Dendritic cell treated with granulocyte-macrophage colony-stimulating factor and Interleukin-4, amounts not matched to agents 40 ng/mL and 50 ng/mL, for 4 days (primary cell): ENCODE results near the gene ZBTB7A.

Experiments
- H3K27ac Mint-ChIP-seq: one replicate; pipeline ENCODE4 v1.8.0; 2022; ENCODE audit warnings: mild to moderate bottlenecking, mixed read lengths
- H3K27me3 Mint-ChIP-seq: one replicate; pipeline ENCODE4 v1.8.0; 2022; ENCODE audit warnings: mild to moderate bottlenecking, mixed read lengths
- H3K36me3 Mint-ChIP-seq: one replicate; pipeline ENCODE4 v1.8.0; 2022; ENCODE audit warnings: low read depth, mixed read lengths
- H3K4me1 Mint-ChIP-seq: one replicate; pipeline ENCODE4 v1.8.0; 2022; ENCODE audit warnings: low read depth, mixed read lengths
- H3K4me3 Mint-ChIP-seq: one replicate; pipeline ENCODE4 v1.8.0; 2022; ENCODE audit warnings: mild to moderate bottlenecking, moderate library complexity, mixed read lengths
- H3K9me3 Mint-ChIP-seq: one replicate; pipeline ENCODE4 v1.8.0; 2022; ENCODE audit warnings: mixed read lengths
- intact Hi-C: fragments of 100-400 bp; cut with micrococcal nuclease; formaldehyde crosslinking; loops from one replicate; pipeline ENCODE4 v1.15.0; 2022

Gene ZBTB7A

DNA sequence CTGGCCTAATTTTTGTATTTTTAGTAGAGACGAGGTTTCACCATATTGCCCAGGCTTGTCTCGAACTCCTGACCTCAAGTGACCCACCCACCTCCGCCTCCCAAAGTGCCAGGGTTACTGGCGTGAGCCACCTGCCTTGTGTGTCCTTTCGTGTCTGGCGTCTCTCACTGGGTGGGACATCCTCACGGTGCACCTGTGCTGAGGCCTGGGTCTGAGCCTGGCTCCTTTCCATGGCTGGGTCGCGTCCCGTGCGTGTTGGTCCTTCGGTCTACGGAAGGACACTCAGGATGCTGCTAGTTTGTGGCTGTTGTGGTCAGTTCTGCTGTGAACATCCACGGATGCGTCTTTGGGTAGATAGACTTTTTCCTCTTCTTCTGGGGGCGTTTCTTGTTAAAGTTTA lies 39.6 kb downstream of the ZBTB7A start:
- intact Hi-C loops = no loop called here
- Mint-ChIP-seq H3K9me3 (no peaks in the 10 kb centered on the region), H3K4me1 (no peaks in the 10 kb centered on the region), H3K4me3 (no peak overlapping the region), H3K36me3 (peaks cover 100% of the 10 kb centered on the region), H3K27ac (no peak overlapping the region), H3K27me3 (no peaks in the 10 kb centered on the region)

DNA sequence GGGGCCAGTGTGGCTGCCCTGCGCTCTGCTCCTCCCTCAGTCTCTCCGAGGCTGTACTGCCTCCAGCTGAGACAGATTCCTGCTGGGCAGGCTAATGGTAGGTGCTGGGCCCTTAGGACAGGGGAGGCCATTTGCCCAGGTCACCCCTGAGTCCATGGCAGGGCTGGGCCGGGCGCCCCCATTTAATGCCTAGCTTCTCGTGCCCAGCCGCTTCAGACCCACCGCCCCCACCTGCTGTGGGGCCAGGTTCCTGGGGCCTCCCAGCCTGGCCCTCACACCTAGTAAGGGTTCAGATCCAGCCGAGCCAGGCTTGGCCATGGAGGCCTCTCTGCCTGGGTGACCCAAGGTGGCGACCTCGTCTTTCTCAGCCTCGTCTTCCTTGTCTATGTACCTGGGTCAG lies 41.4 kb downstream of the ZBTB7A start:
- H3K27me3 Mint-ChIP-seq = no peaks in the 10 kb centered on the region
- H3K4me1 Mint-ChIP-seq = no peaks in the 10 kb centered on the region
- H3K9me3 Mint-ChIP-seq = no peaks in the 10 kb centered on the region
- H3K36me3 Mint-ChIP-seq = peaks cover 91% of the 10 kb centered on the region
- H3K4me3 Mint-ChIP-seq = no peak overlapping the region
- intact Hi-C loops = no loop called here
- no peak overlapping the region for H3K27ac Mint-ChIP-seq

DNA sequence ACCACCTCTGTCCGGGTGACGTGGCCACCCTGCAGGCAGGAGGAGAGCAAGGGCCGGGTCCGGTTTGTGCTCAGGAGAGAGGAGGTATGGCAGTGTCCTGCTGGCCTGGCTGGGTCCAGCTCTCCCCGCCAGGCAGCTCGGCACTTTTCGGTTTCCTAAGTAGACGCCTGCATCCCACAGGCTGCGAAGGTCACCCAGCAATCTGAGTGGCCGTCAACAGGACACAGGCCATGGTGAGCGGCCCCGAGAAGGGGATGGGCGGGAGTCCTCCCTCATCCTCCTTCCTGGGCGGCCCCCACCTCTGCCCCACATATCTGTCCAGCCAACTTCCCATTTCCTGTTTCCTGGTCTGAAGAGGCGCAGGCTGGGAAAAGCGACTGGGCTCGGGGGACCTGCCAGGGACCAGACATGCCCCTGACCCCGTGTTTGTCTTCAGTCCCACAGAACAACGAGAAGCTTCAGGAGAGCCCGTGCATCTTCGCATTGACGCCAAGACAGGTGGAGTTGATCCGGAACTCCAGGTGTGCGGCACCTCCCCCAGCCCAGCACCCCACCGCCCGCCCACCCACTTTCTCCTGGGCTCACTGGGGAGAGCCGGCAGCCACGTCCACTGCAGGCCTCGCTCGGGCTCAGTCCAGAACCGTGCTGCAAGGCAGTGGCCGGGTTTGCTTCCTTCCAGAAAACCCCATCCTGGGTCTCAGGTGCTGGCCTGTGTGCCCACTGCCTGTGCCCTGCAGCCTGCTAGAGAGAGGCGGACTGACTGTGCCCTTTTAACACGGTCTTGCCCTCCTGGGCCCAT lies 42.9 kb downstream of the ZBTB7A start:
- intact Hi-C loops = no loop called here
- H3K27me3 Mint-ChIP-seq = no peaks in the 10 kb centered on the region
- peaks cover 90% of the 10 kb centered on the region for H3K36me3 Mint-ChIP-seq
- H3K9me3 Mint-ChIP-seq = no peaks in the 10 kb centered on the region
- no peak overlapping the region for H3K27ac Mint-ChIP-seq
- peaks cover under 1% of the 10 kb centered on the region for H3K4me1 Mint-ChIP-seq
- H3K4me3 Mint-ChIP-seq = no peak overlapping the region

DNA sequence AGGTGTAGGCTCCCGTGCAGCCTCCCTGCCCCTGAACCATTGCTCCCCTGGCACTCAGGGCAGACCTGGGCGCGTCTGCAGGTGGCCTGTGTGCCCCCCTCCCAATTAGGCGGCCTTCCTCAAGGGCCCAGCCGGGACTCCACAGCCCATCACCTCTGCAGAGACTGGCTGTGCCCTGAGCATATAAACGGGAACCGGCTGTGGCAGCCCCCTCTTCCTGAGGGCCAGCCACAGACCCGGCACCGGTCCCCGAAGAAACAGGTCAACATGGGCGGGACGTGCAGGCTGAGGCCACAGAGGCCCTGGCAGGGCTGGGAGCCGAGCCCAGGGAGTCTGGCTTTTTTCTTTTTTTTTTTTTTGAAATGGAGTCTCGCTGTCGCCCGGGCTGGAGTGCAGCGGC lies 47.1 kb downstream of the ZBTB7A start:
- no peak overlapping the region for H3K27ac Mint-ChIP-seq
- H3K4me1 Mint-ChIP-seq = peaks cover 20% of the 10 kb centered on the region
- H3K36me3 Mint-ChIP-seq = peaks cover 89% of the 10 kb centered on the region
- no peaks in the 10 kb centered on the region for H3K9me3 Mint-ChIP-seq
- intact Hi-C loops = no loop called here
- H3K4me3 Mint-ChIP-seq = no peak overlapping the region
- H3K27me3 Mint-ChIP-seq = no peaks in the 10 kb centered on the region

DNA sequence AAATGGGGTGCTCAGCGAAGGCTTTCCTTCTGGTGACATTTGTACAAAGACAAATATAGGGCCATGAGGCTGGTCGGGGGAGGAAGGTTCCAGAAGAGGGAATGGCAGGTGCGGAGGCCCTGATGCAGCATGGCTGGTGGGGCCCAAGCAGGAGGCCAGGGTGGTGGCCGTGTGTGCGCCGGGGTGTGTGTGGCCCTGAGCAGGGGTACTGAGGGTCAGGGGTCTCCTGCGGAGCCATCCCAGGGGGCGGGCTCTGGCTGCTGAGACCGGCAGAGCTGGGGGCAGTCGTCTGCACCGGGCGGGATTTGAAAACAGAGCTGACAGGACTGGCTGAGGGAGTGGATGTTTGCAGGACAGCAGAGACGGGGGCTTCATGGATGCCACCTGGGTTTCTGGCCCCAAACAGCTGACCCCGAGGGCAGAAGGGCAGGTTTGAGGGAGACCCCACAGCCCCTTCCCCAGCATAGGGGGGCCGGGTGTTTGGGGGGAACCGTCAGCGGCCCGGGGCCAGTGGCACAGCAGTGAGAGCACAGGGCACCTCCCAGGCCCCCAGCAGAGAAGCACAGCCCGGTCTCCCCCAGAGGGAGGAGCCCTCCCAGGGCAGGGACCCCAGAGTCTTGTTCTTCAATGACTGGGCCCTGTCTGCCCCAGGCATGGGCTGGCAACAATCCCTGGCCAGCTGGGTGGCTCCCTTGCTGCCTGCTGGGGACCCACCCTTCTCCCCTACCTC lies 47.8 kb downstream of the ZBTB7A start:
- peaks cover 89% of the 10 kb centered on the region for H3K36me3 Mint-ChIP-seq
- H3K4me1 Mint-ChIP-seq = peaks cover 26% of the 10 kb centered on the region
- no peak overlapping the region for H3K4me3 Mint-ChIP-seq
- no peaks in the 10 kb centered on the region for H3K27me3 Mint-ChIP-seq
- H3K27ac Mint-ChIP-seq = no peak overlapping the region
- H3K9me3 Mint-ChIP-seq = no peaks in the 10 kb centered on the region
- intact Hi-C loops = no loop called here

DNA sequence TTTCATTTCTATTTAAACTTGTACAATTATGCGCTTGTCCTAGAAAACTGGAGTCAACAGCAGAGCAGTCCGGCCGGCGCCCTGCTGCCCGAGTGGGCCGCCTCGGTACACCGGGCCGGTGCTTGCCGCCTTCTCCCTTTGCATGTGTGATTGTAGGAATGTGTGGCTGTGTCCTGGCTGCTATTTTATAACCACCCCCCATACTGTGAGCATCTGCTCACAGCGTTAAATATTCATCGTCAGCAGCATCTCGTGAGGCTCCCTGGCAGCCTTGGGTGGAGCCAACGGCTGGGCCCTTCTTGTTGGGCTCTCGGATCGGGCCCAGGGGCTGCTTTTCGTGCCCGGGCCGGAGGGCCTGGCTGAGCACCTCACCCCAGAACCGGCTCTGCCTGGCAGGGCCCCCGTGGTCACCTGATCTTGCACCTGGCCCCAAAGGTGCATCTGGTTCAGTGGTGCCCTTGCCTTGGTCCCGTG lies 48.5 kb downstream of the ZBTB7A start:
- Mint-ChIP-seq H3K4me3 (no peak overlapping the region), H3K36me3 (peaks cover 89% of the 10 kb centered on the region), H3K9me3 (no peaks in the 10 kb centered on the region), H3K4me1 (peaks cover 27% of the 10 kb centered on the region), H3K27ac (no peak overlapping the region), H3K27me3 (no peaks in the 10 kb centered on the region)
- intact Hi-C loops = no loop called here

DNA sequence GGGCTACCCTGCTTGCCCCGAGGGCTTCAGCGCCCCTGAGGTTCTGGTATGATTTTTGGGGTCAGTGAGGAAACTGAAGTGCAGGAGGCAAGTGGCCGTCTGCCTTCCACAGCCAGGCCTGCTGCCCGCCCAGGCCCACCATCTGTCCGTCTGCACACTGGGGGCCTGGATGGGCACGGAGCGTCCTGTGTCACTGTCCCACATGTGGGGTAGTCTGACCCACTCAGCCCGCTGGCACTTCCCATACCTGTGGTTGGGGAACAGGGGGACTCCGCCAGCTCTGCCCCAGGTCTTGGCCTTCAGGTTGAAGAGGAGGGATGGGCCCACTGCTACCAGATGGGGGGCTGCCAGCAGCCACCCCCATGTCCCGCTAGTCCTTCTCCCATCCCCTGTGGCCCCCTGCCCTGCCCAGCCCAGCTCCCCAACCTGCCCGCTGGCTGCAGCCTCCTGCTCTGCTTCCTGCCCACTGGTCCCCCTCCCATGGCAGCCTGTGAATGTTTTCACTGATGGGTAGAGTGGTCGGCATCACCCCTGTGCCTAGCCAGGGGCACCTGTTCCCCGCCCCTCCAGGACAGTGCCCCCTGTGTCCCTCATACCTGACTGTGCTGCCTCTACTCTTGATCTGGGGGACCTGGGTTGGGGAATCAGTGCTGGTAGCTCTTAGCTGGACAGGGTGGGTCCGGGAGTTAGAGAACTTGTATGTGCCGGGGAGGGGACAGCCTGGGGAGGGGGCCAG lies 49.6 kb downstream of the ZBTB7A start:
- H3K27ac Mint-ChIP-seq = no peak overlapping the region
- no peaks in the 10 kb centered on the region for H3K9me3 Mint-ChIP-seq
- intact Hi-C loops = no loop called here
- H3K4me1 Mint-ChIP-seq = peaks cover 27% of the 10 kb centered on the region
- no peaks in the 10 kb centered on the region for H3K27me3 Mint-ChIP-seq
- H3K36me3 Mint-ChIP-seq = peaks cover 89% of the 10 kb centered on the region
- no peak overlapping the region for H3K4me3 Mint-ChIP-seq

DNA sequence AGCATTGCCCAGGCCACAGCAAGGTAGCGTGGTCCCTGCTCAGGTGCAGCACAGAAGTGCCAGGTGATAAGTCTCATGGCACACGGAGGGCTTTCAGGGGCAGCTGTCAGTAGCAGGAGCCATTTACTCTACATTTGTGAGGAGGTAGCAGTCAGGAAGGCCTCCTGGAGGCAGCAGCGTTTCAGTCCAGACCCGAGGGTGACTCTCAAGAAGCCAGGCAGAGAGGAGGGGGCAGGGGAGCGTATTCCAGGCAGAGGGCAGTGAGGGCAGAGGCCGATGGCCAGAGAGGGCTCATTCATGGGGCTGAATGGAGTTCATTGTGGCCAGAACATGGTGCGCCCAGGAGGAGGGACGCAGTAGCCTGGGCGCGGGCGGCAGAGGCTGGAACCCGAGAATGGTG lies 50.2 kb downstream of the ZBTB7A start:
- no peak overlapping the region for H3K4me3 Mint-ChIP-seq
- intact Hi-C loops = no loop called here
- peaks cover 85% of the 10 kb centered on the region for H3K36me3 Mint-ChIP-seq
- H3K9me3 Mint-ChIP-seq = no peaks in the 10 kb centered on the region
- peaks cover 28% of the 10 kb centered on the region for H3K4me1 Mint-ChIP-seq
- H3K27me3 Mint-ChIP-seq = no peaks in the 10 kb centered on the region
- H3K27ac Mint-ChIP-seq = no peak overlapping the region

DNA sequence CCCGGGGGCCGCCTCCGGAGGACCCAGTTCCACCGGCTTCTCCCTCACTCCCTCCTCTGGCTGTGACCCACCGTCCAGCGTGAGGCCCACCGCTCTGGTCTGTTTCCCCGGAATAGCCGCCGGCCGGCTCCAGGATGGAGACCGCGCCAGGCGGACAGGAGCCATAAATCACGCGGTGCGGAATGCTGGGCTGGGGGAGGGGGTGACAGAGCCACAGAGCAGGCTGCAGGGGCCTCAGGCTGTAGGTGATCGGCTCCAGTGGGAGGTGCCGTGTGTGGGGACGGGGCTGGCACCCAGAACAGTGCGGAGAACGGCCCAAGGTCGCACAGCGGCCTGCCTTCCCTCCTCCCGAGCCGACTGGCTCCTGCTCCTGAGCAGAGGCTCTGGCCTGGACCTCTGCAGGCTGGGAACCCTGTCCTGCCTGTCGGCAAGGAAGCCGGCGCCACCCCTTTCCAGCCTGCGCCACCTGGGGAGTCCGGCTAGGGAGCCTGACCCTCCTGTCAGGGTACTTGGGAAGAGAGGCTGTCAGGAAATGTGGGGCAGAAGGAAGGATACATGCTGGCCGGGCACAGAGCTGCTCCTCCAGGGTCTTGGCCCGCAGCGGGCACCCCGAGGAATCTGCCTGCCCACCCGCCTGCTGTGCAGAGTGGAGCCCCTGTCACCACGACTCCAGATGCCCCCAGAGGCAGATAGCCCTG lies 50.8 kb downstream of the ZBTB7A start:
- Mint-ChIP-seq H3K27ac (no peak overlapping the region), H3K27me3 (no peaks in the 10 kb centered on the region), H3K4me1 (peaks cover 34% of the 10 kb centered on the region), H3K4me3 (no peak overlapping the region), H3K9me3 (no peaks in the 10 kb centered on the region), H3K36me3 (peaks cover 92% of the 10 kb centered on the region)
- intact Hi-C loops = no loop called here

DNA sequence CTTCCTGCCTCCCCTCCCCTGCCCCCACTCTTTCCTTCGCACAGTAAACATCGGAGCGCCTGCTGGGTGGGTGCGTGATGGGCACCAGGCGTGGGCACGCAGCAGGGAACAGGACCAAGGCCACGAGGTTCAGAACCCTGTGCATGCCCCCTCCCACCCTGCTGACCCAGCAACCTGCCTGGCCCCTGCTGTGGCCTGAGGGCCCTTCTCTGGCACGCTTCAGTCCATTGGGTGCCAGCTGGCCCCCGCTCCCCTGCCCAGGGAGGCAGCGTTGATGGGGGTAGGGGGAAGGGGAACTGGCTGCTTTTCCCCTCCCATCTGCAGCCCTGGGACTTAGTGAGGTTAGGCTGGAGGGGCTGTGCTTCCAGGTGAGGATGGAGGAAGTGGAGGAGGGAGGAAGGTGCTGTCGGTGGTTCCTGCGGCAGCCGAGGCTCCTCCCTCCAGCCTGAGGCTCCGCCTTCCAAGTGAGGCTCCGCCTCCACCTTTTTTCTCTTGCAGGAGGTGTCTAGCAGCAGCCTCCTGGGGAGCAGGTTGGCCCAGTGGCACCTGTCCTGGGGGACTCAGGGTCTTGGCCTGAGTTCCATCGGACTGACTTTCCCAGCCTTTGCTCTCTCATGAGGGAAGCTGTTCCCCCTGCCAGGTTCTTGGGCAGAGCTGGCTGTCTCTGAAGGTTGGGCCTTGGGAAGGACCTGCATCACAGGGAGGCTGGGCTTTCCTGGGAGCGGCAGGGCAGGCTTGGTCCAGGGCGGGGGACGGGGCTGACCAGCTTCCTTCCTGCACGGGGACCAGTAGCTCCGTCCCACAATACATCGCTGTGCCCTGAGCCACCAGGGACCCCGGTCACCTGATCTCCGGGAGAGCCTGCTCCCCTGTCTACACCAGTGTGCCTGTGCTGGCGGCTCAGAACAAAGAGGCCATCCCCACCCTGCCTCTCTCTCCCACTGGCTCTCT lies 51.9 kb downstream of the ZBTB7A start:
- Mint-ChIP-seq H3K27me3 (no peaks in the 10 kb centered on the region), H3K4me1 (peaks cover 45% of the 10 kb centered on the region), H3K27ac (no peak overlapping the region), H3K36me3 (peaks cover 94% of the 10 kb centered on the region), H3K9me3 (no peaks in the 10 kb centered on the region), H3K4me3 (no peak overlapping the region)
- intact Hi-C loops = no loop called here

DNA sequence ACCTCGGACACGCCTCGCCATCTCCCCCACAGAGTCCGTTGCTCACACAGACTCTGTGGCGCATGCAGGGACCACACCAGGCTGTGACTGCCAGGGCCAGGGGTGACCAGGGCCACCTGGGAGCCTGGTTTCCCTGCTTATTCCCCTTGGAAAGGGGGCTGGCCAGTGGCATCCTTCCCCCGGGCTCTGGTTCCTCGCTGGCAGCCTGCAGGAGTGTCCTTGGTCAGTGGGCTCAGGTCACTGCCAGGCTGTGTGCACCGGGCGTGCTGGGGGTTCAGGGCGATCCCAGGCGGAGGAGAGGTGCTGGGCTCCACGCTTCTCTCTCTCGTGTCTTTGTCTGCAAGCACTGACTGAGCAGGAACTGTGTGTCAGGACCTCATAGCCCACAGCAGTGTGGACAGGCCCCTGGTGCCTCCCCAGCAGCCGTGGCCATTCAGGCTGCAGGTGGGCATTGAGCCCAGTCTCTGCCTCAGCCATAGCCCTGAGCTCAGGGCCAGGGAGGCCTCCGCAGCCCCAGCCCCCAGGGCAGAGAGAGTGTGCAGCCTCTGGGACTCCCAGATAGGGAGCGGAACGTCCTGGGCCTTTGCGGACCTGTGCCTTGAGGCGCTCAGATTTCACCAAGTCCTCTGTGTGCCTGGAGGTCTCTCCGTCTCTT lies 52.7 kb downstream of the ZBTB7A start:
- Mint-ChIP-seq H3K36me3 (peaks cover 89% of the 10 kb centered on the region), H3K4me3 (no peak overlapping the region), H3K9me3 (no peaks in the 10 kb centered on the region), H3K27ac (no peak overlapping the region), H3K27me3 (no peaks in the 10 kb centered on the region), H3K4me1 (peaks cover 53% of the 10 kb centered on the region)
- intact Hi-C loops = no loop called here

DNA sequence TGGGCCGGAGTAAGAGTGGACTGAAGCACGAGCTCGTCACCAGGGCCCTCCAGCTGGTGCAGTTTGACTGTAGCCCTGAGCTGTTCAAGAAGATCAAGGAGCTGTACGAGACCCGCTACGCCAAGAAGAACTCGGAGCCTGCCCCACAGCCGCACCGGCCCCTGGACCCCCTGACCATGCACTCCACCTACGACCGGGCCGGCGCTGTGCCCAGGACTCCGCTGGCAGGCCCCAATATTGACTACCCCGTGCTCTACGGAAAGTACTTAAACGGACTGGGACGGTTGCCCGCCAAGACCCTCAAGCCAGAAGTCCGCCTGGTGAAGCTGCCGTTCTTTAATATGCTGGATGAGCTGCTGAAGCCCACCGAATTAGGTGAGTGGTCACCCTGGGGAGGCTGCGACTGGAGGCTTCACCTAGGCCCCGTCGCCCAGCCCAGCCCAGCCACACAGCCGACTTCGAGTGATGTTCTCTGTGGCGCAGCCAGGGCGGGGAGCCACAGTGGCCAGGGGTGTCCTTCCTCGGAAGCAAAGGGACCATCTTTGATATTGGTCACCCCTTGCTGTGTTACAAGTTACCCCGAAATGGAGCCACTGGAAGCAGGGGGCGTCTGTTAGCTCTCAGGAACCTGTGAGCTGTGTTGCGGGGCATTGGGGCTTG lies 53.6 kb downstream of the ZBTB7A start:
- no peak overlapping the region for H3K27ac Mint-ChIP-seq
- no peaks in the 10 kb centered on the region for H3K27me3 Mint-ChIP-seq
- no peak overlapping the region for H3K4me3 Mint-ChIP-seq
- no peaks in the 10 kb centered on the region for H3K9me3 Mint-ChIP-seq
- H3K36me3 Mint-ChIP-seq = peaks cover 80% of the 10 kb centered on the region
- H3K4me1 Mint-ChIP-seq = peaks cover 55% of the 10 kb centered on the region
- intact Hi-C loops = no loop called here
